ENCODE results near the gene SOD2. TPM values are rescaled to one million over a fixed set of nuclear protein-coding genes. Genes with fewer than 3 reads are reported as not detected.

Gene SOD2
- total and polyA plus RNA-seq, 9 of the 15 experiments (the other 6 are each of a cell fraction or from before 2014, with no cell fraction given) = 39.8 to 140 (median 95.8) TPM

- no peaks in the 10 kb centered on the region for H4K20me1 ChIP-seq (replicated peaks; ENCODE audit: control insufficient read depth, insufficient read depth, low read length)
- no TSS peak for BruUV-seq (replicated peaks)
- no peak overlapping the region for H3K4me3 ChIP-seq
- H3K36me3 ChIP-seq (ENCODE audit: control insufficient read depth, insufficient read depth, low read length) = no peaks in the 10 kb centered on the region
- DNase-seq (ENCODE audit: extremely low read depth in 1 of 4, low spot score in 3 of 4) (no peak), ATAC-seq (no peak), FAIRE-seq (no peak)
- no peaks in the 10 kb centered on the region for H3K79me2 ChIP-seq (ENCODE audit: control insufficient read depth, insufficient read depth, low read length)
- 36% methylated on average over 7 of the region's 7 CpGs for WGBS (ENCODE audit: insufficient coverage, low coverage, missing lambda C conversion rate)
- in situ Hi-C loops (cut with MboI) (no loop called here), intact Hi-C loops (cut with micrococcal nuclease) (no loop called here)
- ChIA-PET CTCF (ENCODE audit: low intra/inter-chr PET ratio) (no interaction called here), POLR2A (interaction anchor here (0.6 kb wide), 1 partner anchor 76 kb away, joined by 4 read pairs; the partner anchor contains the start of gene MRPL18)
- no peak overlapping the region for H3K4me2 ChIP-seq (ENCODE audit: insufficient read depth, low read length)
- no peak overlapping the region for H3K27ac ChIP-seq (ENCODE audit: extremely low read depth, low read depth, low read length)
- peaks cover 0 to 17% of the 10 kb centered on the region in 2 experiments; a peak in 3 of 5 replicates for H3K4me1 ChIP-seq (replicated peaks in 1 of 2; ENCODE audit: control insufficient read depth in 2 of 2, insufficient read depth in 2 of 2, low read length in 2 of 2)
- no peak overlapping the region for H2AFZ ChIP-seq (ENCODE audit: low read depth, low read length)
- H3K27me3 ChIP-seq (ENCODE audit: control insufficient read depth in 2 of 2, insufficient read depth in 2 of 2, low read length in 2 of 2) = peaks cover 0 to 5% of the 10 kb centered on the region in 2 experiments; a peak in 1 of 5 replicates
- H3K9me3 ChIP-seq (replicated peaks; ENCODE audit: control insufficient read depth, insufficient read depth, low read depth, low read length) = no peaks in the 10 kb centered on the region
- no peak overlapping the region for H3K9ac ChIP-seq (ENCODE audit: insufficient read depth in 1 of 2, low read depth in 2 of 2, low read length in 2 of 2)
- no peaks in the 10 kb centered on the region for H3K9me1 ChIP-seq (ENCODE audit: control insufficient read depth, insufficient read depth, low read length)
- TF ChIP-seq ZNF121 (CRISPR knock-in tag; conservative IDR thresholded peaks at IDR 0.05) (no peak), POLR2AphosphoS5 (IDR thresholded peaks at IDR 0.05; ENCODE audit: control insufficient read depth, insufficient read depth, low read depth, low read length) (no peak), HDAC2 (IDR thresholded peaks at IDR 0.05) (no peak), CREBBP (IDR thresholded peaks at IDR 0.05; ENCODE audit: low read depth, low read length) (no peak), RREB1 (CRISPR knock-in tag; IDR thresholded peaks at IDR 0.05) (no peak), POLR3G (IDR thresholded peaks at IDR 0.05; ENCODE audit: extremely low read depth, insufficient read length, insufficient replicate concordance) (no peak), SMAD1 (IDR thresholded peaks at IDR 0.05; ENCODE audit: low read depth, low read length, partially characterized antibody) (no peak), MYBL2 (IDR thresholded peaks at IDR 0.05; ENCODE audit: low read depth) (no peak), MYBL2 (CRISPR knock-in tag; IDR thresholded peaks at IDR 0.05; ENCODE audit: borderline replicate concordance) (no peak), ZNF695 (CRISPR knock-in tag; IDR thresholded peaks at IDR 0.05) (no peak), ZBTB26 (CRISPR knock-in tag; IDR thresholded peaks at IDR 0.05) (no peak), ZNF124 (CRISPR knock-in tag; IDR thresholded peaks at IDR 0.05) (no peak), ZNF316 (IDR thresholded peaks at IDR 0.05) (no peak), THAP7 (CRISPR knock-in tag; IDR thresholded peaks at IDR 0.05) (no peak)
These were observed 20.9 kb upstream of the SOD2 start for GRCh38 chr6:159713984-159714383.
